GM12892 (cell line): ENCODE measurements around the gene TSPEAR.

Experiments used
- POLR2A ChIP-seq: IDR thresholded peaks from 2 replicates; pipeline ENCODE4 v1.6.1; 2011; ENCODE audit warnings: low read depth, low read length, control low read depth
- POLR2AphosphoS5 ChIP-seq: IDR thresholded peaks from 2 replicates; pipeline ENCODE4 v1.6.1; 2011; ENCODE audit warnings: low read depth, low read length, control low read depth
- TAF1 ChIP-seq: IDR thresholded peaks from 2 replicates; pipeline ENCODE4 v1.6.1; 2011; ENCODE audit warnings: low read depth, mild to moderate bottlenecking, control low read depth, low read length, borderline replicate concordance

DNA sequence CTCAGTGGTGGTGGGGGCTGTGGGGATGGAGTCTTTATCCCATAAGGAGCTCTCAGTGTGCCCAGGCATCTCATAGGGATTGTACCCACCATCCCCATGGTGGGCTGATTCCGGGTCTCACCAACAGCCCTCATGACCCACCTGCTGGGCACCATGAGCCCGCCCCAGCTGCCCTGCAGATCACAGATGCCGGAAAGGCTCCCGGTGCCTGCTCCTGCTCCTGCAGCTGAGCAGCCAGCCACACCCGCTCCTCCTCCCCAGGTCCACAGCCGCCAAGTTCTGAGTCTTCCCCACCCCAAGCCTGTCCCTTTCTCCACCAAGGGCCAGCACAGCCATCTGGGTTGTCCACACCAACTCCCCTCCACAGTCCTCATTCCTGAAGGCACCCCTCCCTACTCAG is 15.5 kb upstream of the TSPEAR start:
- TF ChIP-seq TAF1 (no peak), POLR2AphosphoS5 (no peak), POLR2A (no peak)
